ENCODE results near the gene TENM4.

The TENM4 gene

DNA sequence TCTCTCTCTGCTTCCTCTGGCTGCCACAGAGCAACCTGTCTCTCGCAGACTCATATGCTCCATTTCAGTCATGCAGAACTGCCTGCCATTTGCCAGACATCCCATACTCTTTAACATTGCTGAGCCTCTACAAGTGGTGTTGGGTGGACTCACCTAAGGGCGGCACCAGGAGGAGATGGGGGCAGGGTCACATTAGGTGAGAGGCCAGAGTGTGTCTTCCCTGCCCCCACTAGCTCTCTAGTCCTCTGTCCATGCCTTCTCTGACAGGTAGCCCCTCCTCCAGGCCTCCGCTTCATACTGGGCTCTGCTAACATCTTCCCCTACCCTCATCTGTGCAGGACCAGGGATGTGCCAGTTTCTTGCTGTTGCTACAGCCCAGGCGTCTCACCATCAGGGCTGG lies 366.3 kb downstream of the TENM4 start:
- no peak for DNase-seq

DNA sequence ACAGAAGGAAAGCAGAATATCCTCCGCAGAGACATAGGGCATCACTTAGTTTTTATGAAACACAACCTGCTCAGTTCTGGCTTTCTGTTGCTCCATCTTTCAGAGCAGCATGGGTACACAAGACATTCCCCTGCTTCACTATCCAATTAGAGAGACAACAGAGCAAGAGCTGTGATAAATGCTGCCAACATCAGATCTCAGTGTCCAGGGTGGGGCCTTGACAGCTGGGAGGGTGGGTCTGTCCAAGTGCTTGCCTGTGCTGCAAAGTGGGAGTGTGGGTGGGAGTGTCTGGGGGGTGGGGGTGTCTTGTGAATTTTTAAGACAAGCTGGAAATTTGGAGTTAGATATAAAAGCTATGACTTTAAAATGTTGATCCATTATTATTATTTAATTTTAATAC lies 369.6 kb downstream of the TENM4 start:
- DNase-seq: no peak

- no peak for DNase-seq
These were observed 370.3 kb downstream of the TENM4 start for GRCh38 chr11:79070518-79070917.

DNA sequence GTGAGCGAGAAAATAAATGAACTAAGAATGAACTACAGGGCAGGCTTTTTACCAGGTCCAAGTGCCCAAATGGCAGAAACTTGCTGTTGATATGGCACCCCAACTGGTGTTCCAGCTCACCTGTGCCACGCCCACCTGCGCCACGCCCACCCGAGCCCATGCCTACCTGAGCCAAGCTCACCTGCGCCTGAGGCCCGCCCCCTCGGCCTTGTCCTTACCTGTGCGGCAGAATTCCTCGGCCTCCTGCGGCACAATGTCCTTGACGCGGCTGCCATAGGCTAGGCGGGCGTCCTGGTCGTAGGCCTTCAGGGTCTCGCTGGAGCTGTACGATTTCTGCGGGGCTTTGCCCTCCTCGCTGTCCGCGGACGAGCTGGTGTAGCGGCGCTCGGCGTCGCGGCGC lies 371.3 kb downstream of the TENM4 start:
- no peak for DNase-seq

DNA sequence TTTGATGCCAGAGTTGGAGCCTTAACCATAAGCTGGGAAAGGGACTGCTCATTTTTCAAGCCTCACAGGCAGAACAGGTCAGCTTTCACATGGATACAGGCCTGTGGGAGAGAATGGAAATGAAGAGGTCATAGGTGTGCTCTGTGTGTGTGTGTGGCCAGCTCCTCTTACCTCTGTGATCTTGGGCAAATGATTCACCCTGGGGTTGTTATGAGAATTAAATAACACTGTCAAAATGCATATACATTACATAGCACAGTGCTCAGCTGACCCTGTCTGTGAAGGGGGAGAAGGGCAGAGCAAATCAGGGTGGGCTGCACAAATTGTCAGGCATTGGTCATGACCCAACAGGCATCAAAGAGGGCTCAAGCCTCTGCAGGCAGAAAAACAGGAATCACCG lies 372.5 kb downstream of the TENM4 start:
- no peak for DNase-seq

GRCh38 chr11:79067352-79067679 lies 373.5 kb downstream of the TENM4 start:
- DNase-seq: no peak

GRCh38 chr11:79066456-79067351 lies 374.1 kb downstream of the TENM4 start:
- no peak for DNase-seq

DNA sequence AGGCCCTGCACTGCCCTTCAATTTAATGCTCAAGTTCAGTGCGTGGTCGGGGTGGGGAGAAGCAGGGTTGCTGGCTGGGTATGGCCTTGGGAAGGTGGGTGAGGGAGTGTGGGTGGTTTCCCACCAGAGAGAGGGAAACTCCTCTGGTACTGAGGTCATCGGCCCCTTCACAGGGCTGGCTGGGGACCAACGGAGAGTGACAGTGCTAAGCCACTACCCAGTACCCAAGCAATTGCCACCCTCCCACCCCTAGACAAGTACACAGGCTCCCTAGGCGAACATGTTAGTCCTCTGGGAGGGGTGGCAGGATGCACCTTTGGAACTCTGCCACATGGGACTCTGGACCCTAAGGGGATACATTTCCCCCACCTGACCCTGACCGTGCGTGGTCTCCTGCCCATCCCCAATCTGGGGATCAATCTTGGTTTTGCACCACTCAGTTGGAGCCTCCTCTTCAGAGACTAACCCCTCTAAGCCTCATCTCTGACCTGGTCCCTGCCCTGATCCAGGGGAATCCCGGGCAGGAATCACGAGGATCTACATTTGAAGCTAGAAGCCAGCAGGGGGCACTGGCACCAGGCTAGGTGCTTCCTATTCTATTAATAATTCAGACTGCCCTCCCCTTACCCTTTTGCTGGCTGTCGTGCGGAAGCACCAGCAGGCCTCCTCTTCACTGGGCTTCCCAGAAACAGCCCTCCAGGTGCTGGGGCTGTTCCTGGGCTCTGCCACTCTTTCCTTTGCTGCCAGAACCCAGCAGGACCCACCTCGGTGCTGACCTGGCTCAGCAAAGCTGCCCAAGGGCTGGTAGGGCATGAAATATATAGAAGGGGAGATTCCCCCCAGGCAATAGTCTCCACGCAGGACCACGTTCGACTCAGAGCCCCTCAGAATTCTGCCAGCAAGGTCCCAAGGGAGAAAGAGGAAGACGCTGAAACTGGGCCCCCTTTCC lies 377.7 kb downstream of the TENM4 start:
- DNase-seq: no peak

DNA sequence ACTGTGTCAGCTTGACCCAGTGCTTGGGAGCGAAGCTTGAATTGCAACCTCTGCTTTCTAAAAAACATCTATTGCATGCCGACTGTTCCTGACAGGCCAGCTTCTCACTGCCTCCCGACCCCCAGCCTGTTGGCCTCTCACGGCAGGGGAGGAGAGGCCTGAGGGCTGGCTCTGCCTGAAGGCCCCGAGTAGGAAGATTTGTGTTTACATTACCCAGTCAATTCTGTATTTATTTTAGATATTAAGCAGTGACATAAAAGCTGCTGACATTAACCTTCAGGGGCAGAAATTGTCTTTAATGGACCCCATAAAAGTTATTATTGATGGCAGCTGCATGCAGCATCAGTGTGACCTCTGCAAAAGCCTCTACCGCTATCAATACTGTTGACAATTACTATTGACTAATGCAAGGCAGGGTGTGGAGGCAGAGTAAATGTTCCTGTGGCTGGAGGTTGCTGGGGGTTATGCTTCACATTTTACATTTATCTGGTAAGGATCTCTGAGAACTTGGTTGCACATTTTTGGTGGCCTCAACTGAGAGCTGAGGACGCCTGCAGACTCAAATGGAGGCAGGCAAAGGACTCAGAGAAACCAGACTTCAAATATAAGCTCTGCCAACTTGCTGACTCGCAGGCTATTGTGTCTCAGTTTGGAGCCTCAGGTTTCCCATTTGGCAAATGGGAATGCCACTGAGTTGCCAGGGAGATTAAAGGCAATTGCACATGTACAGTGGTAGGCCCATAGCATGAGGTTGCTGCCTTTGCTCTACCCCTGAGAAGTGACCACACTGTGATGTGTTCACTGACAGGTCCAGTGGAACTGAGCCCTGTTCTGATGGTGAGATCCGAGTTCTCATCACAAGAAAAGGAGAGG lies 380.5 kb downstream of the TENM4 start:
- no peak for DNase-seq

DNA sequence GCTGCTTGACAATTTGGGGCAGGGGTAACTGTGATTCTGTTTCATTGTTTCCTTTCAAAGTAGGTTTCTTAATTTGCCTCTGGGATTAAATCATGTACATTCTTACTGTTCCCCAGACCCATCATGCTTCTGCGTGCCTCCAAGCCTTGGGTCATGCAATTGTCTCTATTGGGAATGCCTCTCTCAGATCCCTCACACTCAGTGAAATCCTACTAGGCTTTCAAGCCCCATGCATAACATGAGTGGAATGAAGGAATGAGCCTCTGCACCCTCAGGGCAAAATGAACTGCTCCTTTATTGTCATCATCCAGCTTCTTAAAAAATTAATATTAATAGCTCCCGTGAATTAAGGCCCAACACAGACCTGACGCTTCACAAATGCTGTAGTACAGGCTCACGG lies 381.7 kb downstream of the TENM4 start:
- DNase-seq: no peak

DNA sequence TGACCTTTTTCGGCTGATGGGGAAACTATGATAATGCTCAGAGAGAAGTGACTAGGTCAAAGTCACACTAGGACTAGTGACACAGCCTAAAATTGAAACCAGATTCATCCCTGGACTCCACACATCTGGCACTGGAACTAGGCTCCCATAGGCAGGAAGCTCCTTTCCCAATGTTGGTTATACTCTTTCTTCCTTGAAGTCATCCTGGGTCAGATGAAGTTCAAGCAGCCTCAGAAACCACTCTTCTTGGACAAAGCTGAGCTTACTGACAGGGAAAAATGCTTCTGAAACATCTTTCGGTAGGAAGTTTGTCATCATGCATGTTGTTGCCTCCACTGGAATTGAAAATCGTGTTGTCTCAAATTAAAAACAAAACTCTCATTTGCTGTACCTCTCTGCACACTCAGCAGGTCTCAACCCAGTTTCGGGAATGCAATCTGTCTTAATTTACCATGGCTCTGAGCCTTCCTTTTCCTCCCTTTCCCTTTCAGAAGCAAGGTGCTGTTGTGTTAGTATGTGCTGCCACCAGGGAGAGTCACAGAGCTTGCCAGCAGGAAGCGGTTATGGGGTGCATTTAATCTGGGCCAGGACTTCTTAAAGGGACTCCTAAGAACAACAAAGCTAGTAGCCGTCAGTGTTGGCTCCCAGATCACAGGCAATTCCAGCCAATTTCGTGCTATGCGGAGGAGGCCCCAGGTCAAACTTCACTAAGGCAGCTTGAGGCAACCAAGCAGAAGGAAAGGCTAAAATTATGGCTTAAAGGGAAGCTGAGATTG lies 384.8 kb downstream of the TENM4 start:
- DNase-seq: no peak

DNA sequence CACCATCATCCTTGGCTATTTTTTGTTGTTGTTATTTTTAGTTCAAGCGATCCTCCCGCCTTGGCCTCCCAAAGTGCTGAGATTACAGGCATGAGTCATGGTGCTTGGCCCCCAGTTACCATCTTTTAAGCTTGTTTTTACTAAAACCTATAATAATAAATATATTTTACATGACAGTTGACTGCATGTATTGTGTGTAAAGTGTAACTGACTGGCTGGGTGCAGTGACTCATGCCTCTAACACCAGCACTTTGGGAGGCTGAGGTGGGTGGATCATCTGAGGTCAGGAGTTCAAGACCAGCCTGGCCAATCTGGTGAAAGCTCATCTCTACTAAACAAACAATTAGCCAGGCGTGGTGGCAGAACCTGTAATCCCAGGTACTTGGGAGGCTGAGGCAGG lies 386.2 kb downstream of the TENM4 start:
- no peak for DNase-seq

GRCh38 chr11:79052544-79052943 lies 388.3 kb downstream of the TENM4 start:
- DNase-seq: no peak

DNA sequence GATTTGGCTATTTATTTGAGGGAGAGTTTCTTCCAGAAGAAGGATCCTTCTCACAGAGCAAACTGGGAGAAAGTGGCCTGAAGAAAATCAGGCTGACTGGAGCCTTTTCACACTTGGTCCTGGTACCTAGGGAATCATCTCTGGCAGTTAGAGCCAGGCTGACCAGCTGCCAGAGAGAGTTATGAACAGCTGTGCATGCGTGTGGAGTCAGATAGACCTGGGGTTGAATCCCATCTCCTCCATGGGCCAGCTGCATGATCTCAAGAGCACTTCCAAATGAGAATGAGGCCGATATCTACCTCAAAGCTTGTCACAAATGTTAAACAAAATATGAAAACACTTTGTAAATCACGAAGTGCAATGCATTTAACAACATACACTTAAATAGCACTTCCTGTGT lies 390.0 kb downstream of the TENM4 start:
- DNase-seq: no peak

DNA sequence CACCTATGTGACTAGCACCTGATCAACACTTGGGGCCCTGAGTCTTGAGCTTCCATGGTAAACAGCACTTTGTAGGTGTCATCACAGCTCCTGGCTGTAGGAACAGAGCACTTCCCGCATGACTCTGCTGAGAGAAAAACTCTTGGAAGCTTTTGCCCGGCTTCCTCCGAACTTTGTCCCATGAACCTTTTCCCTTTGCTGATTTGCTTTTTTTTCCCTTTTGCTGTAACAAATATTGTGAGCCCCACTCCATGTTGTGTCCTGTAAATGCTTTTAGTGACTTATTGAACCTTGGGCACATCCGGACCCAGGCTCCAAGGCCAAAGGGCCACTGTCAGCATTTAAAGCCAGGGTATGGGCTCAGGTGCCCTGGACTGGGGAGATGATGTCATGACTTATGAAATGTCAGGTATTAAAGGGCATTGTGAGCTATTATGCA lies 391.1 kb downstream of the TENM4 start:
- DNase-seq: no peak

- no peak for DNase-seq
These were observed 392.9 kb downstream of the TENM4 start for GRCh38 chr11:79047980-79048379.

DNA sequence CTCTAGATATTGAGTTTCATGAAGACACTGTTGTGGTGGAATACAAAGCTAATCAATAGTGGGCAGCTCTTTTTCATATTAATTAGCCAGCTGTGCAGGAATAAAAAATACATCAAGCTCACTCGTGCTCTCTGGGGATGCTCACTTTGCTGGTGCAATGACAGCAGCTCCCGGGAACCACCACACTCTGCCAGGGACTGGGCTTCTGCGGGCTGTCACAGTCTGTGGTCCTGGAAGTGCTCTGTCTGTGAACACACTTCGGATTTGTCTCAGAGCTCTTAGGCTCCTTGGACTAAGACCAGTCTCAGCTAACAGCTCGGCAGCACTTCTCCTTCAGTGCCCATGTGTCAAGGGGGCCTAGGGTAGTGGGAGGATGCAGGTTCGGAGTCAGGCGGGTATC lies 393.5 kb downstream of the TENM4 start:
- DNase-seq: no peak

- no peak for DNase-seq
These were observed 394.5 kb downstream of the TENM4 start for GRCh38 chr11:79046366-79046765.

DNA sequence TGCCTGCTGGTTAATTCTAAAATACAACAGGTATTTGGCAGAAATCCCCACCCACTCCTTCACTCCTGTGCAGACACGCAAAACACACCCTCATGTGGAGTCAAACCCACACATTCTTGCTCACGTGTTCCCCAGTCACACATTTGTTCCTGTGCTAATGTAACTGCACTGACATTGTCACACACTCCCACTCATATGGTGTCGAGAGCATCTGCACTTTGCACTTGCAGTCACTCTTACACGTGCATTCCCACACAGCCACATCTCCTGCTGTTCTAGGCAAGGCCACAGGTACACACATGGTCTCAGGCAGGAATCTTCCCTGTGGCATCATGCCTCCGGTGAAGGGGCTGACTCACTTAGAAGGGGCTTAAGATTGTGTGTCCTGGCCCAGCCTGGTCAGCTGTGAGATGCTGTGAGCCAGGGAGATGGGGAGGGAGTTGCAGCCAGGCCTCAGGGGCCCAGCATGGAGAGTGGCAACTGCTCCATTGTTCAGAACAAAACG lies 395.0 kb downstream of the TENM4 start:
- no peak for DNase-seq

DNA sequence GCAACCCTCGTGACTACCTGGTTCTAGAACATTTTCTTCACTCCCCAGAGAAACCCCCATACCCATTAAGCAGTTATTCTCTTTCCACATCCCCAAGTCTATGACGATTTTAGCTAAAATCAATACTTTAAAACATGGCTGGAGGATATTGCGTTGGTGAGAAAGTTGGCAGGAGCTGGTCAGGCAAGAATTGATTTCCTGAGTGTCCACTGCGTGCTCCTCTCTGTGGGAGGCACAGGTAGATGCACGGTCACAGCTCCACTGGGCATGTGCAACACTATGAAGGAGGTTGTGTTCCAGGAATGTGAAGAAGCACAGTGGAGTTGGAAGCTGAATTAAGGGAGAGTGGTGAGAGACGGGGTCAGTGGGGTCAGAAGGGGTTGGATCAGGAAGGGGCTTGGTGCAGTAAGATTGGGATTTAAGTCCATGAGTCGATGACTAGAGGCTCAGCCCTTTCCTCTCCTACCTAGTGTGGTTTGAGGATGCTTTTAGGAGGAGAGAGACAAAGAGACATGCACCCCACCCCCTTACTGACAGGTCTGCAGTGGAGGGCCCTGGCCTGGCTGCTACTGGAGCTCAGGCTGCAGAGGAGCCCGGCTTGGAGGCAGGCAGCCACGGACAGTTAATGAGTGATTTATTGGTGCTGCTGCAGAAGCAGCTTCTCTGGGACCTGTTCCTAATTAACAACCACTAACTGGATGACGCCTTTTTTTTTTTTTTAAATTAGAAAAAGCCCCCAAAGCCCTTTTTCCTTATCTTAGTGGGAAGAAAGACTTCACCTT lies 395.6 kb downstream of the TENM4 start:
- no peak for DNase-seq

DNA sequence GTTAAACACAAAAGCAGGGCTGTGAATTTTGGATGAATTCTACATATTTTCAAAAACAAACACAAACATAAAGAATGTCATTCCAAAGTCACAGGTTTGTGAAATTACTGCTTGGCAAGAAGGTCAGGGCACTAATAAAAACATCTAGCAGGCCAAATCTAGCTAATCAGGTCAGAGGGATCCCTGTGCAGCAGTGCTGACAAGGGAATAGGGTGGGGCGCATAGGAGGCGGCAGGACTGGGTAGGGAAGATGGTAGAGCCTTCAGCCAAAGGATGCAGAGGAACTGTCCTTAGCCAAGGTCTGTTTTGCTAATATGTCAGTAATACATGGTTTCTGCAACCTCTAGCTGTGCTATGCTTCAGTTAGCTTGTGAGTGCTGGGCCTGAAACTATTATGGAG lies 396.6 kb downstream of the TENM4 start:
- no peak for DNase-seq
